Heart right ventricle (tissue), 16 donors: ENCODE results near the gene DEPP1. TPM values are rescaled to one million over a fixed set of nuclear protein-coding genes. Genes with fewer than 3 reads are reported as not detected.

ENCODE experiments used
- ATAC-seq, 8 donors: fragments of 200-7000 bp; cut with Tn5 transposase; one replicate each; pipeline ENCODE4 v1.9.1; 2020; ENCODE audit warnings: mild to moderate bottlenecking in 8 of 8, moderate library complexity in 8 of 8, moderate number of reproducible peaks in 1 of 8
- DNase-seq, 2 donors: peaks; one replicate each; pipeline ENCODE4 v3.0.0-alpha.2; 2020
- H3K27ac ChIP-seq, 10 donors: fragments of 200-600 bp; sonication (generic) in 2 of 10; one replicate each; pipeline versions ENCODE4 v1.5.0 to v1.8.0; 2020 to 2022; ENCODE audit warnings: mild to moderate bottlenecking in 3 of 10
- H3K27me3 ChIP-seq, 7 donors: fragments of 200-600 bp; one replicate each; pipeline ENCODE4 v1.8.0; 2021 to 2022; ENCODE audit warnings: mild to moderate bottlenecking in 2 of 7
- H3K36me3 ChIP-seq, 9 donors: fragments of 200-600 bp; sonication (generic) in 1 of 9; one replicate each; pipeline versions ENCODE4 v1.5.0 to v1.8.0; 2020 to 2022; ENCODE audit warnings: mild to moderate bottlenecking in 2 of 9
- H3K4me1 ChIP-seq, 9 donors: fragments of 200-600 bp; sonication (generic) in 1 of 9; one replicate each; pipeline versions ENCODE4 v1.5.0 to v1.8.0; 2020 to 2022; ENCODE audit warnings: mild to moderate bottlenecking in 4 of 9
- H3K4me3 ChIP-seq, 10 donors: fragments of 200-600 bp; sonication (generic) in 2 of 10; one replicate each; pipeline versions ENCODE4 v1.5.0 to v1.8.0; 2020 to 2022; ENCODE audit warnings: mild to moderate bottlenecking in 7 of 10, moderate library complexity in 2 of 10
- H3K9me3 ChIP-seq, 11 donors: fragments of 200-600 bp in 10 of 11; sonication (generic) in 2 of 11; one replicate each; pipeline versions ENCODE4 v1.5.0 to v1.8.0; 2013 to 2022; ENCODE audit warnings: mild to moderate bottlenecking in 2 of 11, control low read depth in 1 of 11, moderate library complexity in 1 of 11
- CTCF ChIP-seq, 9 donors: fragments of 200-600 bp; sonication (generic) in 2 of 9; IDR thresholded peaks; one replicate each; pipeline versions ENCODE4 v1.5.0 to v1.8.0; 2021 to 2022; ENCODE audit warnings: antibody characterized with exemption in 9 of 9, mild to moderate bottlenecking in 5 of 9, moderate library complexity in 1 of 9
- WGBS, 2 donors: extraction: QIAGEN DNeasy Blood & Tissue Kit; methylation state at CpG; one replicate each; pipeline ENCODE4 v1.1.7; 2013; ENCODE audit warnings: inconsistent platforms in 1 of 2; 5-methylcytosine and 5-hydroxymethylcytosine counted together
- intact Hi-C, 10 donors: fragments of 100-400 bp; cut with DNase I; formaldehyde crosslinking; loops; one replicate each; pipeline versions ENCODE4 v1.11.1 to v1.14.2; 2022
- polyA plus RNA-seq, 2 donors: library from polyadenylated mRNA; stranded (reverse); fragments of 200-250 nt; gene quantifications; one replicate each; pipeline ENCODE4 v1.2.3, GENCODE V29; 2013
- total RNA-seq, 10 donors: library from RNA; stranded (reverse); fragmentation: NEBNext Ultra II Directional in 3 of 10; extraction: Animal tissue kit (Norgen Biotek cat#: 25700) in 3 of 10; gene quantifications; one replicate each; pipeline versions ENCODE4 v1.2.1 to v1.2.4, GENCODE V29; 2021 to 2023
- donor health status: Arrhythmogenic right ventricular cardiomyopathy.
- donor health status: ischemic (EF 13 %, LVEDD 7.1; RV severe dilation, severe dysfunction).
- donor health status: healthy with polysubstance abuse.
- donor health status: DM: no; HTN: yes; CAD: no.
- donor health status: DM: no; HTN: no; CAD: no.
- donor health status: ischemic (EF 25% LVEDD 6.9; RV normal size, moderate dysfunction).
- donor health status: ischemic (EF 25% LVEDD 5.7; RV mildly dilated, moderate dysfunction).
- donor health status: healthy.
- donor health status: DM: yes; HTN: yes; CAD: no.
- donor health status: Ischemic cardiomyopathy.
- donor health status: ischemic (EF 35%, LVEDD 5.7; RV mildly dilated, moderate dysfunction).
- donor health status: nonischemic (EF 11% LVEDD 7.7; RV severe dilation, severe dysfunction).
- donor health status: DM: yes; HTN: yes; CAD: no.
- donor health status: PGD.
- donor health status: ischemic (EF 29% LVEDD 5.4; RV normal size, mild dysfunction).
- donor health status: nonischemic (EF 23%, LVEDD 6.1; RV moderate dilation, normal function).

The DEPP1 gene
- total and polyA plus RNA-seq, 12 donors, result 10.0 to 172 (median 25.1) TPM

DNA sequence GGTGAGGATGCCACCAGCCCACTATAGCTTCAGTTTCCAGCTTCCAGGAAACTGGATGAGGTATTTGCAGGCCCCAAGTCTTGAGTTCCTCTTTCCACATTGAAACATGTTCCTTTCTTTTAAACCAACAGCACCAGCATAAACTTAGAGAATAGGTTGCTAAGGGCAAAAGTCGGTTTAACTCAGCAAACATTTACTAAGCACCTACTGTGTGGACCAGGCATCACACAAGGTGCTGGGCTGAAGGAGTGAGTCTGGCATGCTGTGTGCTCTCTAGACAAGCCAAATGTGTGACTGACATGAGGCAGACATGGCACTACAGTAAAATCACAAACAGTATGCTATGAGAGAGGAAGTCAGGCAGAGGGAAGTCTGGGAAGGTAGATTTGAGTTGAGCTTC, 30.0 kb downstream of the DEPP1 start:
- Histone ChIP-seq H3K4me3 (no peak overlapping the region), H3K4me1 (peaks cover 9 to 77% (median 62%) of the 10 kb centered on the region in 9 donors), H3K27me3 (no peaks in the 10 kb centered on the region), H3K36me3 (peaks cover 0 to 5% (median 0%) of the 10 kb centered on the region in 9 donors), H3K9me3 (peaks cover 0 to 11% (median 5%) of the 10 kb centered on the region in 11 donors), H3K27ac (peak overlapping the region in 5 of 10 donors; percentile 16 to 72 (median 62))
- intact Hi-C loops, result no loop called here
- ATAC-seq (peak; percentile 53 to 87 (median 80)), DNase-seq (no peak)
- WGBS, 2 donors, result 32 to 68% methylated on average over 1 of the region's 1 CpG
- TF ChIP-seq CTCF (IDR thresholded peaks at IDR 0.05), result no peak

- TF ChIP-seq CTCF (IDR thresholded peaks at IDR 0.05), result no peak
- Histone ChIP-seq H3K4me3 (no peak overlapping the region), H3K27me3 (no peaks in the 10 kb centered on the region), H3K27ac (peak overlapping the region in 2 of 10 donors; percentile 50 to 62), H3K4me1 (peaks cover 9 to 66% (median 51%) of the 10 kb centered on the region in 9 donors), H3K9me3 (peaks cover 0 to 11% (median 5%) of the 10 kb centered on the region in 11 donors), H3K36me3 (no peaks in the 10 kb centered on the region)
- ATAC-seq (peak in 3 of 8 donors; percentile 10 to 23 (median 20)), DNase-seq (no peak)
- WGBS, 2 donors, result 79 to 87% methylated on average over 6 of the region's 6 CpGs
- intact Hi-C loops, result no loop called here
Observed at GRCh38 chr10:44947371-44948152, 31.0 kb downstream of the DEPP1 start.

- WGBS, 2 donors, result 33 to 38% methylated on average over 2 of the region's 2 CpGs
- Histone ChIP-seq H3K36me3 (no peaks in the 10 kb centered on the region), H3K4me3 (no peak overlapping the region), H3K9me3 (peaks cover 0 to 11% (median 5%) of the 10 kb centered on the region in 11 donors), H3K4me1 (peaks cover 9 to 59% (median 43%) of the 10 kb centered on the region in 9 donors), H3K27me3 (no peaks in the 10 kb centered on the region), H3K27ac (peak overlapping the region in 5 of 10 donors; percentile 17 to 62 (median 34))
- TF ChIP-seq CTCF (IDR thresholded peaks at IDR 0.05), result no peak
- ATAC-seq, result peak in 1 of 8 donors; percentile 47
- DNase-seq, result no peak
- intact Hi-C loops, result no loop called here
Observed at GRCh38 chr10:44946205-44946604, 32.4 kb downstream of the DEPP1 start.

DNA sequence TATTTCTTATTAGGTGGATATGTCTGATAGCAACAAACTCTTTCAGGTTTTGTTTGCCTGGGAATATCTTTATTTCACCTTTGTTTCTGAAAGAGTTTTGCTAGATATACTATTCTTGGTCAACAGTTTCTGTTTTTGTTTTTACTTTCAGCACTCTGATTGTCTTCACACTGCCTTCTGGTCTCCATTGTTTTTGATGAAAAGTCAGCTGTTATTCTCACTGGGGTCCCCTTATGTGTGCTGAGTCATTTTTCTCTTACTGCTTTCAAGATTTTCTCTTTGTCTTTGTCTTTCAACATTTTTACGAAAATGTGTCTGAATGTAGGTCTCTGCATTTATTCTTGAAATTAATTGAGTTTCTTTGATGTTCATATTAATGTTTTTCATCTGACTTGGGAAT, 34.3 kb downstream of the DEPP1 start:
- peaks cover 0 to 11% (median 5%) of the 10 kb centered on the region in 11 donors for H3K9me3 ChIP-seq
- H3K36me3 ChIP-seq, result no peaks in the 10 kb centered on the region
- DNase-seq, result no peak
- no peaks in the 10 kb centered on the region for H3K27me3 ChIP-seq
- H3K4me3 ChIP-seq, result no peak overlapping the region
- H3K27ac ChIP-seq, result no peak overlapping the region
- intact Hi-C loops, result no loop called here
- ATAC-seq, result no peak
- H3K4me1 ChIP-seq, result peaks cover 6 to 50% (median 32%) of the 10 kb centered on the region in 9 donors
- no peak for TF ChIP-seq CTCF (IDR thresholded peaks at IDR 0.05)
- 43 to 92% methylated on average over 1 of the region's 1 CpG for WGBS, 2 donors
